Kasumi-1 (cell line): ENCODE data around the gene LRRC14B.

ENCODE experiments used
- DNase-seq, 2 experiments: peaks; one replicate each; lab custom pipeline; 2025; lab: John Stamatoyannopoulos, UW

LRRC14B gene

GRCh38 chr5:174876-175465 is 16.3 kb upstream of the LRRC14B start:
- no peak for DNase-seq

GRCh38 chr5:176296-176823 is 14.9 kb upstream of the LRRC14B start:
- DNase-seq, result no peak

GRCh38 chr5:178110-178509 is 13.2 kb upstream of the LRRC14B start:
- no peak for DNase-seq

- no peak for DNase-seq
Measured at GRCh38 chr5:179401-179800, 11.9 kb upstream of the LRRC14B start.

- DNase-seq, result no peak
Measured at GRCh38 chr5:180286-180918, 10.9 kb upstream of the LRRC14B start.

- DNase-seq, result no peak
Measured at GRCh38 chr5:181160-181559, 10.1 kb upstream of the LRRC14B start.

GRCh38 chr5:181566-181965 is 9.7 kb upstream of the LRRC14B start:
- DNase-seq, result no peak

- DNase-seq, result no peak
Measured at GRCh38 chr5:182126-182525, 9.2 kb upstream of the LRRC14B start.

- DNase-seq, result no peak
Measured at GRCh38 chr5:184471-184870, 6.8 kb upstream of the LRRC14B start.

GRCh38 chr5:185095-186070 is 5.9 kb upstream of the LRRC14B start:
- no peak for DNase-seq

- DNase-seq, result no peak
Measured at GRCh38 chr5:186091-187041, 4.9 kb upstream of the LRRC14B start.

- DNase-seq, result no peak
Measured at GRCh38 chr5:187042-187431, 4.3 kb upstream of the LRRC14B start.

GRCh38 chr5:187617-188451 is 3.5 kb upstream of the LRRC14B start:
- DNase-seq, result no peak

GRCh38 chr5:188488-189481 is 2.5 kb upstream of the LRRC14B start:
- peak; percentile 72 to 78 for DNase-seq

- no peak for DNase-seq
Measured at GRCh38 chr5:189486-189885, 1.8 kb upstream of the LRRC14B start.

- no peak for DNase-seq
Measured at GRCh38 chr5:189976-190365, 1.3 kb upstream of the LRRC14B start.

- DNase-seq, result no peak
Measured at GRCh38 chr5:190366-191035, 794 bp upstream of the LRRC14B start.

GRCh38 chr5:191949-192690 is 825 bp downstream of the LRRC14B start:
- DNase-seq, result no peak
